HepG2 (cell line): ENCODE results near the gene CYLD. TPM values are rescaled to one million over a fixed set of nuclear protein-coding genes. Genes with fewer than 3 reads are reported as not detected.

Experiments used
- ARID2 ChIP-seq: sonication (generic); formaldehyde crosslinking; IDR thresholded peaks from 2 replicates; pipeline ENCODE4 v1.8.1; 2022; ENCODE audit warnings: mild to moderate bottlenecking, missing genetic modification reagents, borderline replicate concordance
- CBX5 ChIP-seq: sonication (generic); formaldehyde crosslinking; IDR thresholded peaks from 2 replicates; pipeline ENCODE4 v1.4.0; 2020; ENCODE audit warnings: missing genetic modification reagents, borderline replicate concordance
- CHCHD3 ChIP-seq: sonication (generic); formaldehyde crosslinking; IDR thresholded peaks from 2 replicates; pipeline ENCODE4 v1.8.0; 2022; ENCODE audit warnings: mild to moderate bottlenecking, missing genetic modification reagents, moderate library complexity
- GZF1 ChIP-seq: sonication (generic); formaldehyde crosslinking; IDR thresholded peaks from 2 replicates; pipeline ENCODE4 v1.5.1; 2020; ENCODE audit warnings: mild to moderate bottlenecking, missing genetic modification reagents
- KDM1A ChIP-seq: IDR thresholded peaks from 2 replicates; pipeline ENCODE4 v1.6.1; 2016; ENCODE audit warnings: missing compliant biosample characterization
- KLF13 ChIP-seq: sonication (generic); formaldehyde crosslinking; IDR thresholded peaks from 2 replicates; pipeline ENCODE4 v1.4.0; 2020; ENCODE audit warnings: mild to moderate bottlenecking, missing genetic modification reagents
- MAFF ChIP-seq: IDR thresholded peaks from 2 replicates; pipeline ENCODE4 v1.6.1; 2011; ENCODE audit warnings: low read depth, low read length, improper control_type of control experiment
- MED8 ChIP-seq: sonication (generic); formaldehyde crosslinking; IDR thresholded peaks from 2 replicates; pipeline ENCODE4 v1.8.1; 2023; ENCODE audit warnings: mild to moderate bottlenecking, missing genetic modification reagents; ENCODE audit not compliant: insufficient replicate concordance
- PAX8 ChIP-seq: sonication (generic); formaldehyde crosslinking; IDR thresholded peaks from 2 replicates; pipeline ENCODE4 v1.8.0; 2022; ENCODE audit warnings: mild to moderate bottlenecking, missing genetic modification reagents, borderline replicate concordance
- PCBP1 ChIP-seq: fragments of 200-400 bp; formaldehyde crosslinking; IDR thresholded peaks from 2 replicates; pipeline ENCODE4 v1.6.1; 2017; ENCODE audit warnings: mild to moderate bottlenecking, low read depth, low read length, borderline replicate concordance
- PHF20 ChIP-seq: sonication (generic); formaldehyde crosslinking; IDR thresholded peaks from 2 replicates; pipeline ENCODE4 v1.5.0; 2020; ENCODE audit warnings: mild to moderate bottlenecking, missing genetic modification reagents
- SNAPC2 ChIP-seq: sonication (generic); formaldehyde crosslinking; IDR thresholded peaks from 2 replicates; pipeline ENCODE4 v1.8.1; 2022; ENCODE audit warnings: mild to moderate bottlenecking, missing genetic modification reagents
- SP4 ChIP-seq: sonication (generic); formaldehyde crosslinking; IDR thresholded peaks from 2 replicates; pipeline ENCODE4 v1.8.1; 2023; ENCODE audit warnings: mild to moderate bottlenecking, missing genetic modification reagents
- TOE1 ChIP-seq: sonication (generic); formaldehyde crosslinking; IDR thresholded peaks from 2 replicates; pipeline ENCODE4 v1.4.0; 2020; ENCODE audit warnings: mild to moderate bottlenecking, missing genetic modification reagents
- ZNF484 ChIP-seq: sonication (generic); formaldehyde crosslinking; IDR thresholded peaks from 2 replicates; pipeline ENCODE4 v1.5.1; 2020; ENCODE audit warnings: mild to moderate bottlenecking, low read depth, missing genetic modification reagents, borderline replicate concordance
- ZNF496 ChIP-seq: sonication (generic); formaldehyde crosslinking; IDR thresholded peaks from 2 replicates; pipeline ENCODE4 v1.8.1; 2023; ENCODE audit warnings: mild to moderate bottlenecking, moderate library complexity, missing genetic modification reagents; ENCODE audit not compliant: insufficient replicate concordance
- ZNF503 ChIP-seq: sonication (generic); formaldehyde crosslinking; IDR thresholded peaks from 2 replicates; pipeline ENCODE4 v1.4.0; 2020; ENCODE audit warnings: missing genetic modification reagents
- ZNF619 ChIP-seq: sonication (generic); formaldehyde crosslinking; IDR thresholded peaks from 2 replicates; pipeline ENCODE4 v1.4.0; 2020; ENCODE audit warnings: mild to moderate bottlenecking, missing genetic modification reagents
- ZNF674 ChIP-seq: sonication (generic); formaldehyde crosslinking; IDR thresholded peaks from 2 replicates; pipeline ENCODE4 v1.5.0; 2020; ENCODE audit warnings: low read depth, mild to moderate bottlenecking, missing genetic modification reagents
- ZNF878 ChIP-seq: sonication (generic); formaldehyde crosslinking; IDR thresholded peaks from 2 replicates; pipeline ENCODE4 v1.8.1; 2023; ENCODE audit warnings: mild to moderate bottlenecking, missing genetic modification reagents, moderate library complexity
- ZSCAN25 ChIP-seq: sonication (generic); formaldehyde crosslinking; IDR thresholded peaks from 2 replicates; pipeline ENCODE4 v1.8.0; 2022; ENCODE audit warnings: mild to moderate bottlenecking, missing genetic modification reagents
- polyA plus RNA-seq, 8 experiments: library from polyadenylated mRNA; depleted of rRNA in 3 of 8; stranded (reverse) in 7 of 8; unstranded in 1 of 8; fragments of >200 nt; fragmentation: Illumina TruSeq in 4 of 8; extraction: Trizol in 4 of 8; gene quantifications; 2 replicates each; pipeline versions ENCODE4 v1.2.1 to v1.2.3, GENCODE V29; 2011 to 2016; ENCODE audit warnings: low read depth in 4 of 8, missing spikeins in 1 of 8, mixed read lengths in 1 of 8; ENCODE audit not compliant: insufficient read depth in 1 of 8
- total RNA-seq, 5 experiments: library from RNA; depleted of rRNA; stranded (reverse); fragments of >200 nt; fragmentation: Illumina TruSeq; extraction: Trizol; gene quantifications; 2 replicates each; pipeline ENCODE4 v1.2.3, GENCODE V29; 2016; ENCODE audit warnings: low read depth in 1 of 5
- TF ChIP-seq, protein P1 (sequence below): IDR thresholded peaks from 2 replicates; pipeline ENCODE4 v1.6.1; 2016
- TF ChIP-seq, protein P2 (sequence below): sonication (generic); IDR thresholded peaks from 2 replicates; pipeline ENCODE4 v1.6.1; 2016; ENCODE audit warnings: low read depth, borderline replicate concordance

Gene CYLD
- total and polyA plus RNA-seq, 2 of the 13 experiments (the other 11 are each of a cell fraction or from before 2014, with no cell fraction given): 6.1 to 11.4 TPM

GRCh38 chr16:50699326-50700159 is 42.3 kb upstream of the CYLD start (continued):
- no peak for TF ChIP-seq PCBP1
- no peak for TF ChIP-seq CHCHD3
- TF ChIP-seq ZNF503 (CRISPR knock-in tag): no peak
- TF ChIP-seq PAX8 (CRISPR knock-in tag): no peak
- TF ChIP-seq ZNF484 (CRISPR knock-in tag): no peak
- TF ChIP-seq, protein P1, sequence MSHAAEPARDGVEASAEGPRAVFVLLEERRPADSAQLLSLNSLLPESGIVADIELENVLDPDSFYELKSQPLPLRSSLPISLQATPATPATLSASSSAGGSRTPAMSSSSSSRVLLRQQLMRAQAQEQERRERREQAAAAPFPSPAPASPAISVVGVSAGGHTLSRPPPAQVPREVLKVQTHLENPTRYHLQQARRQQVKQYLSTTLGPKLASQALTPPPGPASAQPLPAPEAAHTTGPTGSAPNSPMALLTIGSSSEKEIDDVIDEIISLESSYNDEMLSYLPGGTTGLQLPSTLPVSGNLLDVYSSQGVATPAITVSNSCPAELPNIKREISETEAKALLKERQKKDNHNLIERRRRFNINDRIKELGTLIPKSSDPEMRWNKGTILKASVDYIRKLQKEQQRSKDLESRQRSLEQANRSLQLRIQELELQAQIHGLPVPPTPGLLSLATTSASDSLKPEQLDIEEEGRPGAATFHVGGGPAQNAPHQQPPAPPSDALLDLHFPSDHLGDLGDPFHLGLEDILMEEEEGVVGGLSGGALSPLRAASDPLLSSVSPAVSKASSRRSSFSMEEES (CRISPR knock-in tag): no peak
- TF ChIP-seq ZNF496 (CRISPR knock-in tag): no peak
- TF ChIP-seq, protein P2, sequence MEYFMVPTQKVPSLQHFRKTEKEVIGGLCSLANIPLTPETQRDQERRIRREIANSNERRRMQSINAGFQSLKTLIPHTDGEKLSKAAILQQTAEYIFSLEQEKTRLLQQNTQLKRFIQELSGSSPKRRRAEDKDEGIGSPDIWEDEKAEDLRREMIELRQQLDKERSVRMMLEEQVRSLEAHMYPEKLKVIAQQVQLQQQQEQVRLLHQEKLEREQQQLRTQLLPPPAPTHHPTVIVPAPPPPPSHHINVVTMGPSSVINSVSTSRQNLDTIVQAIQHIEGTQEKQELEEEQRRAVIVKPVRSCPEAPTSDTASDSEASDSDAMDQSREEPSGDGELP: no peak
- TF ChIP-seq MAFF: no peak
- no peak for TF ChIP-seq CBX5 (CRISPR knock-in tag)
- TF ChIP-seq TOE1: no peak
- TF ChIP-seq PHF20 (CRISPR knock-in tag): no peak
- no peak for TF ChIP-seq MED8 (CRISPR knock-in tag)
- TF ChIP-seq SP4 (CRISPR knock-in tag): no peak
- TF ChIP-seq ZSCAN25 (CRISPR knock-in tag): no peak
- TF ChIP-seq KLF13 (CRISPR knock-in tag): no peak
- TF ChIP-seq ZNF878 (CRISPR knock-in tag): 0 out of 2 replicates have a peak, but pooled peaks have one; percentile 40
- no peak for TF ChIP-seq ARID2 (CRISPR knock-in tag)
- peak; percentile 40; the same call in 1 of the 2 replicates for TF ChIP-seq KDM1A
- TF ChIP-seq ZNF619 (CRISPR knock-in tag): no peak
- TF ChIP-seq GZF1: no peak
- TF ChIP-seq ZNF674 (CRISPR knock-in tag): 0 out of 2 replicates have a peak, but pooled peaks have one; percentile 47
- TF ChIP-seq SNAPC2 (CRISPR knock-in tag): no peak
